ENCODE measurements around the gene PSMC5. TPM values are rescaled to one million over a fixed set of nuclear protein-coding genes. Genes with fewer than 3 reads are reported as not detected.
"Not testable (repeated sequence)": the region's sequence is repeated elsewhere in the genome, so short reads cannot be mapped to it uniquely, and the experiment has no call there.

Gene PSMC5
- total and polyA plus RNA-seq, 4 experiments from 2014 or later = 121 to 227 (median 155) TPM

GRCh38 chr17:63874693-63875092 lies 47.5 kb downstream of the PSMC5 start:
- H3K9me3 Mint-ChIP-seq; DNase-seq; H3K27me3 ChIP-seq (ENCODE audit: insufficient read depth, low read length); H3K27ac ChIP-seq (ENCODE audit: low read depth, low read length); H3K36me3 Mint-ChIP-seq; H3K27me3 Mint-ChIP-seq; H3K9me3 ChIP-seq (ENCODE audit: control insufficient read depth in 1 of 2, low read length in 2 of 2); H3K36me3 ChIP-seq (ENCODE audit: insufficient read depth, low read length); H3K27ac Mint-ChIP-seq; H3K4me3 ChIP-seq (ENCODE audit: low read length in 2 of 2); H3K4me1 ChIP-seq (ENCODE audit: insufficient read depth, low read length); H3K4me3 Mint-ChIP-seq; POLR2A ChIA-PET (ENCODE audit: partially characterized antibody); intact Hi-C loops (cut with micrococcal nuclease); H3K4me1 Mint-ChIP-seq: not testable (repeated sequence)
- CTCF ChIA-PET (ENCODE audit: partially characterized antibody) = interaction anchor here (0.6 to 1.8 kb wide), 3 partner anchors 9 to 244 kb away, joined by 3 read pairs; no protein-coding TSS in a partner anchor

GRCh38 chr17:63878413-63878812 lies 51.2 kb downstream of the PSMC5 start:
- H3K36me3 ChIP-seq (ENCODE audit: insufficient read depth, low read length); H3K27ac ChIP-seq (ENCODE audit: low read depth, low read length); H3K36me3 Mint-ChIP-seq; H3K27me3 ChIP-seq (ENCODE audit: insufficient read depth, low read length); H3K9me3 ChIP-seq (ENCODE audit: control insufficient read depth in 1 of 2, low read length in 2 of 2); intact Hi-C loops (cut with micrococcal nuclease); H3K4me3 ChIP-seq (ENCODE audit: low read length in 2 of 2); H3K27ac Mint-ChIP-seq; DNase-seq; POLR2A ChIA-PET (ENCODE audit: partially characterized antibody); H3K4me1 Mint-ChIP-seq; H3K27me3 Mint-ChIP-seq; H3K9me3 Mint-ChIP-seq; H3K4me3 Mint-ChIP-seq; H3K4me1 ChIP-seq (ENCODE audit: insufficient read depth, low read length): not testable (repeated sequence)
- CTCF ChIA-PET (ENCODE audit: partially characterized antibody) = interaction anchor here (1.2 to 1.5 kb wide), 2 partner anchors 9 to 12 kb away, joined by 4 to 5 read pairs; no protein-coding TSS in a partner anchor

DNA sequence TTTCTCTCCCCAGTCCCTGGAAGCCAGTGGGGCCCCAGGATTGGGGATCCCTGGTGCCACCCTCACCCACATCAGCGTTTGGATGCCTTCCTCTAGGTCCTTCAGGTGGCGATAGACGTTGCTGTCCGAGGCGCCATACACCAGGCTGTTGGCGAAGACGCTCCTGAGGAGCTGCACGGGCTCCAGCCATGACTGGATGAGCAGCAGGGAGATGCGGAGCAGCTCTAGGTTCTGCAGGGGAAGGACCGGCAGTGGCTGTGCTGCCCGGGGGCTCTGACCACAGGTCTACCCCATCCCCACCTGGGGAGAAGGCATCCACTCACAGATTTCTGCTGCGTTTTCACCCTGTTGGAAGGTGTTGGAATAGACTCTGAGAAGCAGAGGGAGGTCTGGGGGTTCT lies 53.5 kb downstream of the PSMC5 start:
- H3K36me3 Mint-ChIP-seq = no peaks in the 10 kb centered on the region
- no peaks in the 10 kb centered on the region for H3K27me3 ChIP-seq (ENCODE audit: insufficient read depth, low read length)
- ChIA-PET CTCF (ENCODE audit: partially characterized antibody) (interaction anchor here (1.1 kb wide), 1 partner anchor 13 kb away, joined by 4 read pairs; no protein-coding TSS in a partner anchor), POLR2A (ENCODE audit: partially characterized antibody) (no interaction called here)
- H3K4me3 Mint-ChIP-seq = no peak overlapping the region
- DNase-seq = no peak
- no peaks in the 10 kb centered on the region for H3K36me3 ChIP-seq (ENCODE audit: insufficient read depth, low read length)
- H3K4me1 ChIP-seq (ENCODE audit: insufficient read depth, low read length) = no peaks in the 10 kb centered on the region
- intact Hi-C loops (cut with micrococcal nuclease) = no loop called here
- H3K27ac ChIP-seq (ENCODE audit: low read depth, low read length) = no peak overlapping the region
- peaks cover 0 to 3% of the 10 kb centered on the region in 2 donors for H3K27me3 Mint-ChIP-seq
- H3K4me1 Mint-ChIP-seq = peaks cover 0 to 3% (median 0%) of the 10 kb centered on the region in 4 donors
- no peaks in the 10 kb centered on the region for H3K9me3 ChIP-seq (ENCODE audit: control insufficient read depth in 1 of 2, low read length in 2 of 2)
- no peak overlapping the region for H3K27ac Mint-ChIP-seq
- H3K4me3 ChIP-seq (ENCODE audit: low read length in 2 of 2) = no peak overlapping the region
- no peaks in the 10 kb centered on the region for H3K9me3 Mint-ChIP-seq

DNA sequence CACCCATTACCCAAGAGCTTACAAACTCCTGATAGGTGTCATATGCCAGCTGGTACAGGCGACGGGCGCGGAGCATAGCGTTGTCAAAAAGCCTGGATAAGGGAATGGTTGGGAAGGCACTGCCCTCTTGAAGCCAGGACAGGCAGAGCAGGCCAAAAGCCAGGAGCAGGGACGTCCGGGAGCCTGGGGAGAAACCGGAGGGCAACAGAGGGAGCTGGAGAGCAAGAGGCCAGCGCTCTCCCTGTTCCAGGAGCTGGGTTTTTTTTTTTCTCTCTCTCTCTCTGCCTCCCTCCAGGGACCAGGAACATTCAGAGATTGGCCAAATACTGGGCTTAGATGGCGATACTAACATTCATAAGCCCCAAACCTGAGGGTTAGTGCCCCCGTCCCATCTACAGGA lies 54.1 kb downstream of the PSMC5 start:
- H3K9me3 Mint-ChIP-seq; H3K27ac ChIP-seq (ENCODE audit: low read depth, low read length); H3K27me3 ChIP-seq (ENCODE audit: insufficient read depth, low read length); H3K4me3 Mint-ChIP-seq; POLR2A ChIA-PET (ENCODE audit: partially characterized antibody); H3K4me1 Mint-ChIP-seq; H3K36me3 Mint-ChIP-seq; DNase-seq; intact Hi-C loops (cut with micrococcal nuclease); H3K27me3 Mint-ChIP-seq; H3K36me3 ChIP-seq (ENCODE audit: insufficient read depth, low read length); H3K9me3 ChIP-seq (ENCODE audit: control insufficient read depth in 1 of 2, low read length in 2 of 2); H3K4me3 ChIP-seq (ENCODE audit: low read length in 2 of 2); H3K4me1 ChIP-seq (ENCODE audit: insufficient read depth, low read length): not testable (repeated sequence)
- CTCF ChIA-PET (ENCODE audit: partially characterized antibody) = interaction anchor here (0.8 to 1.7 kb wide), 5 partner anchors 9 to 148 kb away, joined by 3 to 4 read pairs (median 4); no protein-coding TSS in a partner anchor
- H3K27ac Mint-ChIP-seq = peak overlapping the region in 1 of 7 donors; percentile 53

Other genes starting within 250 kb of the PSMC5 start
- gene TACO1, start 226.5 kb upstream of the PSMC5 start, total RNA-seq = 10 to 100 TPM; 17.7 to 20.3 TPM
- gene TACO1, start 226.5 kb upstream of the PSMC5 start, polyA plus RNA-seq = 10 to 100 TPM; 21.8 to 22.8 TPM
- gene MAP3K3, start 205.0 kb upstream of the PSMC5 start, total RNA-seq = 10 to 100 TPM; 98.5 to 98.8 TPM
- gene MAP3K3, start 205.0 kb upstream of the PSMC5 start, polyA plus RNA-seq = 10 to 100 TPM; 29.5 to 50.8 TPM
- 100 to 1,000 TPM; 724 to 755 TPM for gene LIMD2, start 127.3 kb upstream of the PSMC5 start, total RNA-seq
- 100 to 1,000 TPM; 347 to 569 TPM for gene LIMD2, start 127.3 kb upstream of the PSMC5 start, polyA plus RNA-seq
- 10 to 100 TPM; 55.6 to 58.3 TPM for gene STRADA, start 85.6 kb upstream of the PSMC5 start, total RNA-seq
- 10 to 100 TPM; 20.0 to 21.3 TPM for gene STRADA, start 85.6 kb upstream of the PSMC5 start, polyA plus RNA-seq
- gene CCDC47, start 53.8 kb upstream of the PSMC5 start, total RNA-seq = 10 to 100 TPM; 36.7 to 39.0 TPM
- gene CCDC47, start 53.8 kb upstream of the PSMC5 start, polyA plus RNA-seq = 10 to 100 TPM; 31.3 to 46.9 TPM
- gene DDX42, start 53.3 kb upstream of the PSMC5 start, total RNA-seq = 100 to 1,000 TPM; 174 to 183 TPM
- 10 to 100 TPM in 1 of 2 donors, 1 to 10 TPM in 1; 6.9 to 18.4 TPM for gene DDX42, start 53.3 kb upstream of the PSMC5 start, polyA plus RNA-seq
- 10 to 100 TPM; 62.1 to 62.2 TPM for gene FTSJ3, start 232 bp downstream of the PSMC5 start, total RNA-seq
- 10 to 100 TPM; 12.3 to 40.8 TPM for gene FTSJ3, start 232 bp downstream of the PSMC5 start, polyA plus RNA-seq
- 100 to 1,000 TPM; 113 to 114 TPM for gene SMARCD2, start 15.3 kb downstream of the PSMC5 start, total RNA-seq
- gene SMARCD2, start 15.3 kb downstream of the PSMC5 start, polyA plus RNA-seq = 100 to 1,000 TPM in 1 of 2 donors, 10 to 100 TPM in 1; 80.4 to 125 TPM
- gene CSH2, start 46.2 kb downstream of the PSMC5 start, total RNA-seq = not detected
- gene CSH2, start 46.2 kb downstream of the PSMC5 start, polyA plus RNA-seq = not detected
- gene GH2, start 54.5 kb downstream of the PSMC5 start, total RNA-seq = not detected
- gene GH2, start 54.5 kb downstream of the PSMC5 start, polyA plus RNA-seq = not detected
- not detected for gene CSH1, start 69.1 kb downstream of the PSMC5 start, total RNA-seq
- not detected for gene CSH1, start 69.1 kb downstream of the PSMC5 start, polyA plus RNA-seq
- gene CSHL1, start 83.8 kb downstream of the PSMC5 start, total RNA-seq = not detected
- gene CSHL1, start 83.8 kb downstream of the PSMC5 start, polyA plus RNA-seq = not detected
- not detected for gene GH1, start 91.4 kb downstream of the PSMC5 start, total RNA-seq
- not detected for gene GH1, start 91.4 kb downstream of the PSMC5 start, polyA plus RNA-seq
- gene CD79B, start 104.9 kb downstream of the PSMC5 start, total RNA-seq = 10 to 100 TPM; 16.4 to 17.2 TPM
- gene CD79B, start 104.9 kb downstream of the PSMC5 start, polyA plus RNA-seq = 10 to 100 TPM; 54.4 to 57.2 TPM
- gene SCN4A, start 145.5 kb downstream of the PSMC5 start, total RNA-seq = under 1 TPM; 0.17 to 0.30 TPM
- not detected for gene SCN4A, start 145.5 kb downstream of the PSMC5 start, polyA plus RNA-seq
- gene PRR29, start 170.9 kb downstream of the PSMC5 start, total RNA-seq = 1 to 10 TPM in 1 of 2 experiments, under 1 TPM in 1; 0.19 to 1.0 TPM
- gene PRR29, start 170.9 kb downstream of the PSMC5 start, polyA plus RNA-seq = 1 to 10 TPM; 5.6 to 6.0 TPM
- 100 to 1,000 TPM; 150 to 158 TPM for gene ICAM2, start 193.2 kb downstream of the PSMC5 start, total RNA-seq
- 100 to 1,000 TPM; 411 to 591 TPM for gene ICAM2, start 193.2 kb downstream of the PSMC5 start, polyA plus RNA-seq

All from CD4-positive, alpha-beta memory T cell (primary cell).